Epithelial cell of esophagus (primary cell): ENCODE data around the gene ZCCHC17.

Experiments
- DNase-seq: peaks from one replicate; pipeline ENCODE4 v3.0.0; 2010; ENCODE audit warnings: low read depth
- H3K4me3 ChIP-seq: 2 replicates; pipeline ENCODE4 v1.5.1; 2011; ENCODE audit warnings: mild to moderate bottlenecking, low read length, control low read depth
- CTCF ChIP-seq: IDR thresholded peaks from 2 replicates; pipeline ENCODE4 v1.5.1; 2011; ENCODE audit warnings: low read depth, mild to moderate bottlenecking, low read length, control low read depth, inconsistent platforms; ENCODE audit not compliant: insufficient read depth; ENCODE audit errors: missing control alignments

ZCCHC17 gene

GRCh38 chr1:31399976-31400375, 103.1 kb downstream of the ZCCHC17 start:
- no peak for TF ChIP-seq CTCF
- no peak for DNase-seq

GRCh38 chr1:31400393-31400792, 103.6 kb downstream of the ZCCHC17 start:
- peak; percentile 85 for DNase-seq
- H3K4me3 ChIP-seq: no peak overlapping the region
- TF ChIP-seq CTCF: no peak

More at GRCh38 chr1:31399976-31400375, 103.1 kb downstream of the ZCCHC17 start:
- no peak overlapping the region for H3K4me3 ChIP-seq

- H3K4me3 ChIP-seq: no peak overlapping the region
- DNase-seq: no peak
- peak; percentile 12 for TF ChIP-seq CTCF
Observed at GRCh38 chr1:31401241-31401640, 104.4 kb downstream of the ZCCHC17 start.

GRCh38 chr1:31405578-31406245, 108.9 kb downstream of the ZCCHC17 start:
- H3K4me3 ChIP-seq: no peak overlapping the region
- no peak for TF ChIP-seq CTCF
- DNase-seq: no peak

- no peak for TF ChIP-seq CTCF
- no peak for DNase-seq
- no peak overlapping the region for H3K4me3 ChIP-seq
Observed at GRCh38 chr1:31407029-31407626, 110.3 kb downstream of the ZCCHC17 start.

- H3K4me3 ChIP-seq: no peak overlapping the region
- no peak for TF ChIP-seq CTCF
- no peak for DNase-seq
Observed at GRCh38 chr1:31408788-31409318, 112.0 kb downstream of the ZCCHC17 start.
